ENCODE measurements around the gene GLCCI1. TPM values are rescaled to one million over a fixed set of nuclear protein-coding genes. Genes with fewer than 3 reads are reported as not detected.

Gene GLCCI1
- total RNA-seq, 4 donors from 2014 or later = 1.9 to 15.7 (median 11.8) TPM

DNA sequence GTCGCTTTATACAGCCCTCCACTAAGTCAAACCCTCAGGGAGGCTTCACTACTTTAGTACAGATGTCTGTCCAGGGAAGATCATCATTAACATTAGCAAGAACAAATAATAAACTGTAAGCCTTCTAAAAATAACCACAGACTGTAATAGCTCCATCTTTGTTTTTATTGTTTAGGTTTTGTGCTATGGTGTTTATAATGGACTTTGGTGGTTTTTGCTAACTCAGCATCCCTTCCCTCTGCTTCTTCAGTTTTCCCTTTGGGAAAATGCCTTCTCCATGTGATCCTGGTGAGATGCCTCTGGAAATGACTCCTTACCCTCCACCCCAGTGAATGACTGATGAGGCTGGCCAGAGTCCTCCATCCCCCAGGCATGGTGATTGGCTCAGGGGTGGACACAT lies 162.1 kb downstream of the GLCCI1 start:
- Histone ChIP-seq H3K27me3 (no peaks in the 10 kb centered on the region), H3K4me3 (no peak overlapping the region), H3K27ac (no peak overlapping the region), H3K9me3 (no peaks in the 10 kb centered on the region), H3K4me1 (no peaks in the 10 kb centered on the region), H3K36me3 (no peaks in the 10 kb centered on the region)
- in situ Hi-C loops (cut with MboI; ENCODE audit: low pct_ligation_motif_present in 1 of 4, low pct_unique_long_range_greater_than_20kb in 1 of 4, low sequenced_read_pairs in 3 of 4) (no loop called here), intact Hi-C loops (cut with DNase I; ENCODE audit: low total_unique reads) (no loop called here)
- no peak for DNase-seq
- TF ChIP-seq POLR2A (IDR thresholded peaks at IDR 0.05) (no peak), EP300 (IDR thresholded peaks at IDR 0.05; ENCODE audit: low read depth) (no peak), POLR2AphosphoS5 (IDR thresholded peaks at IDR 0.05) (no peak)
- TF ChIP-seq, protein P1, sequence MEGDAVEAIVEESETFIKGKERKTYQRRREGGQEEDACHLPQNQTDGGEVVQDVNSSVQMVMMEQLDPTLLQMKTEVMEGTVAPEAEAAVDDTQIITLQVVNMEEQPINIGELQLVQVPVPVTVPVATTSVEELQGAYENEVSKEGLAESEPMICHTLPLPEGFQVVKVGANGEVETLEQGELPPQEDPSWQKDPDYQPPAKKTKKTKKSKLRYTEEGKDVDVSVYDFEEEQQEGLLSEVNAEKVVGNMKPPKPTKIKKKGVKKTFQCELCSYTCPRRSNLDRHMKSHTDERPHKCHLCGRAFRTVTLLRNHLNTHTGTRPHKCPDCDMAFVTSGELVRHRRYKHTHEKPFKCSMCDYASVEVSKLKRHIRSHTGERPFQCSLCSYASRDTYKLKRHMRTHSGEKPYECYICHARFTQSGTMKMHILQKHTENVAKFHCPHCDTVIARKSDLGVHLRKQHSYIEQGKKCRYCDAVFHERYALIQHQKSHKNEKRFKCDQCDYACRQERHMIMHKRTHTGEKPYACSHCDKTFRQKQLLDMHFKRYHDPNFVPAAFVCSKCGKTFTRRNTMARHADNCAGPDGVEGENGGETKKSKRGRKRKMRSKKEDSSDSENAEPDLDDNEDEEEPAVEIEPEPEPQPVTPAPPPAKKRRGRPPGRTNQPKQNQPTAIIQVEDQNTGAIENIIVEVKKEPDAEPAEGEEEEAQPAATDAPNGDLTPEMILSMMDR (IDR thresholded peaks at IDR 0.05) = no peak
- WGBS, 2 donors (ENCODE audit: low coverage in 1 of 2) = 94 to 100% methylated on average over 1 of the region's 1 CpG

- TF ChIP-seq, protein P1 (IDR thresholded peaks at IDR 0.05) = no peak
- TF ChIP-seq POLR2A (IDR thresholded peaks at IDR 0.05) = no peak
- TF ChIP-seq EP300 (IDR thresholded peaks at IDR 0.05; ENCODE audit: low read depth) = no peak
- TF ChIP-seq POLR2AphosphoS5 (IDR thresholded peaks at IDR 0.05) = no peak
- intact Hi-C loops (cut with DNase I; ENCODE audit: low total_unique reads) (no loop called here), in situ Hi-C loops (cut with MboI; ENCODE audit: low pct_ligation_motif_present in 1 of 4, low pct_unique_long_range_greater_than_20kb in 1 of 4, low sequenced_read_pairs in 3 of 4) (no loop called here)
- H3K27ac ChIP-seq = peak overlapping the region; percentile 9 to 55 (median 34)
- WGBS, 2 donors (ENCODE audit: low coverage in 1 of 2) = 74 to 88% methylated on average over 3 to 5 of the region's 5 CpGs
- H3K27me3 ChIP-seq = no peaks in the 10 kb centered on the region
- DNase-seq = no peak
- no peak overlapping the region for H3K4me3 ChIP-seq
- H3K4me1 ChIP-seq = no peaks in the 10 kb centered on the region
- H3K36me3 ChIP-seq = no peaks in the 10 kb centered on the region
- H3K9me3 ChIP-seq = no peaks in the 10 kb centered on the region
Observed at GRCh38 chr7:8131694-8132605, 163.4 kb downstream of the GLCCI1 start.

- Histone ChIP-seq H3K4me3 (no peak overlapping the region), H3K27ac (peak overlapping the region in 2 of 4 donors; percentile 51 to 55), H3K9me3 (no peaks in the 10 kb centered on the region), H3K4me1 (no peaks in the 10 kb centered on the region), H3K27me3 (no peaks in the 10 kb centered on the region), H3K36me3 (no peaks in the 10 kb centered on the region)
- intact Hi-C loops (cut with DNase I; ENCODE audit: low total_unique reads) (no loop called here), in situ Hi-C loops (cut with MboI; ENCODE audit: low pct_ligation_motif_present in 1 of 4, low pct_unique_long_range_greater_than_20kb in 1 of 4, low sequenced_read_pairs in 3 of 4) (no loop called here)
- DNase-seq = no peak
- TF ChIP-seq POLR2A (IDR thresholded peaks at IDR 0.05) (no peak), EP300 (IDR thresholded peaks at IDR 0.05; ENCODE audit: low read depth) (no peak), POLR2AphosphoS5 (IDR thresholded peaks at IDR 0.05) (no peak)
- TF ChIP-seq, protein P1 (IDR thresholded peaks at IDR 0.05) = no peak
- WGBS, 2 donors (ENCODE audit: low coverage in 1 of 2) = 87% methylated on average over 2 of the region's 2 CpGs; no CpG with 5 or more reads in 1 of the 2 donors
Observed at GRCh38 chr7:8133188-8133848, 164.7 kb downstream of the GLCCI1 start.

GRCh38 chr7:8134089-8134733 lies 165.6 kb downstream of the GLCCI1 start:
- H3K27me3 ChIP-seq = no peaks in the 10 kb centered on the region
- TF ChIP-seq, protein P1 (IDR thresholded peaks at IDR 0.05) = no peak
- TF ChIP-seq EP300 (IDR thresholded peaks at IDR 0.05; ENCODE audit: low read depth) (no peak), POLR2AphosphoS5 (IDR thresholded peaks at IDR 0.05) (no peak), POLR2A (IDR thresholded peaks at IDR 0.05) (no peak)
- DNase-seq = no peak
- H3K36me3 ChIP-seq = no peaks in the 10 kb centered on the region
- in situ Hi-C loops (cut with MboI; ENCODE audit: low pct_ligation_motif_present in 1 of 4, low pct_unique_long_range_greater_than_20kb in 1 of 4, low sequenced_read_pairs in 3 of 4) (no loop called here), intact Hi-C loops (cut with DNase I; ENCODE audit: low total_unique reads) (no loop called here)
- H3K4me1 ChIP-seq = no peaks in the 10 kb centered on the region
- H3K9me3 ChIP-seq = no peaks in the 10 kb centered on the region
- H3K4me3 ChIP-seq = no peak overlapping the region
- 72 to 77% methylated on average over 5 to 10 of the region's 10 CpGs for WGBS, 2 donors (ENCODE audit: low coverage in 1 of 2)
- H3K27ac ChIP-seq = peak overlapping the region in 3 of 4 donors; percentile 20 to 28 (median 24)

Measured in transverse colon (tissue), 4 donors.